Measurements from ENCODE around the gene SNRNP48. TPM values are rescaled to one million over a fixed set of nuclear protein-coding genes. Genes with fewer than 3 reads are reported as not detected.

Gene SNRNP48
- total RNA-seq, 1 donor from 2014 or later, result 18.0 TPM

DNA sequence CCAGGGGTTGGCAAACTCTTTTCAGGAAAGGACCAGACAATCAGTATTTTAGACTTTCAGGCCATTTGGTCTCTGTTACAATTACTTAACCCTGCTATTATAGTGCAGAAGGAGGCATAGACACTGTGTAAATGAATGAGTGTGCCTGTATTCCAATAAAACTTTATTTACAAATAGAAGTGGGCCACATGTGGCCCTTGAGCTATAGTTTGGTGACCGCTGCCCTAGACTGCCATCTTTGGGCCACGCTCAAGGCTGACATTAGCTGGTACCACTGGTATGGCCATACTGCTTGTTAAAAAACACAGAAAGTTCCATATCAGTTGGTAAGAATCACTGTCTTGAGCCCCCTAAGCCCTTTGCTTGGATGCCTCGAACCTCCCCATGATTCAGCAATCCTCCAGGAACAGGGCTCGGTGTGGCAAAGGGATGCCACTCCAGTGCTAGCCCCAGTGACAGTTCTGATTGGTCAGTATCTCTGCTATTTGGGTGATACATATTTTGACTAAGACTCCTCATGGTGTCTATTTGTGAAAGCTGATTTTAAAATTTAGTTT, 23.3 kb upstream of the SNRNP48 start:
- Mint-ChIP-seq H3K27me3 (ENCODE audit: insufficient read depth) (peaks cover 25% of the 10 kb centered on the region), H3K36me3 (ENCODE audit: low read depth) (no peaks in the 10 kb centered on the region), H3K9me3 (no peaks in the 10 kb centered on the region), H3K4me1 (ENCODE audit: low read depth) (no peaks in the 10 kb centered on the region), H3K27ac (no peak overlapping the region), H3K4me3 (no peak overlapping the region)
- DNase-seq (ENCODE audit: low spot score), result no peak
- intact Hi-C loops (cut with micrococcal nuclease), result no loop called here

DNA sequence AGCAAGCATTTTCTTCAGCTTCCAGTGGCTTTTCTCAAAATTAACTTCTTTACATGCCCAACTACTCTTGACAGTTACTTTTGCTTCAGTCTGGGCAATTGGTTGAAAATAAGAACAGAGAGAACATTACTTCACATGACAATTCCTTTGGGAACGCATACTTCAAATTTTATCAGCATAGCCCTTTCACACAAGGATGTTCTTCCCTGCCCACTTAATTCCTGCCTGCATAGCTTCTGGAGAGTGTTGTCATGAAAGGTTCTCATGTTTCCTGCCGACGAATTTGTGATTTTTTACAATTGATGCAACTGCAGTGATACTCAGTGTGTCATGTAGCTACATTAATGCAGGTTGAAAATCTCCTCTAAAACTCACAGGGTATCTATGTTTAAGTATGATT, 22.0 kb upstream of the SNRNP48 start:
- Mint-ChIP-seq H3K9me3 (no peaks in the 10 kb centered on the region), H3K36me3 (ENCODE audit: low read depth) (no peaks in the 10 kb centered on the region), H3K27ac (no peak overlapping the region), H3K4me3 (no peak overlapping the region), H3K4me1 (ENCODE audit: low read depth) (no peaks in the 10 kb centered on the region), H3K27me3 (ENCODE audit: insufficient read depth) (peaks cover 20% of the 10 kb centered on the region)
- no peak for DNase-seq (ENCODE audit: low spot score)
- intact Hi-C loops (cut with micrococcal nuclease), result no loop called here

DNA sequence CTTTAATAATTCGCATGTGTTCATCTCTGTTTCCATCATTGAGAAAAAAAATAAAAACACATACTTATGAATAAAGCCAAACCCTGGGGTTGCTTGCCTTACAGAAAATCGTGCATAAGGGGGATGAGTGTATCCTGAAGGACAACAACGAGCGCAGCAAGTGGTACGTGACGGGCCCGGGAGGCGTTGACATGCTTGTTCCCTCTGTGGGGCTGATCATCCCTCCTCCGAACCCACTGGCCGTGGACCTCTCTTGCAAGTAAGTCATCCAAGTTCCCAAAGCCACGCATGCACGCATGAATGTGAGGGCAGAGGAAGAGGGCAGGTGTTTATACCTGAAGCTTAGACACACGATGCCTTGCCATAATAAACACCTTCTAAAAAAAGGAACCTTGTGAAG, 20.9 kb upstream of the SNRNP48 start:
- H3K4me1 Mint-ChIP-seq (ENCODE audit: low read depth), result no peaks in the 10 kb centered on the region
- H3K4me3 Mint-ChIP-seq, result no peak overlapping the region
- H3K27ac Mint-ChIP-seq, result no peak overlapping the region
- intact Hi-C loops (cut with micrococcal nuclease), result no loop called here
- H3K36me3 Mint-ChIP-seq (ENCODE audit: low read depth), result no peaks in the 10 kb centered on the region
- H3K27me3 Mint-ChIP-seq (ENCODE audit: insufficient read depth), result peaks cover 17% of the 10 kb centered on the region
- DNase-seq (ENCODE audit: low spot score), result no peak
- H3K9me3 Mint-ChIP-seq, result no peaks in the 10 kb centered on the region

DNA sequence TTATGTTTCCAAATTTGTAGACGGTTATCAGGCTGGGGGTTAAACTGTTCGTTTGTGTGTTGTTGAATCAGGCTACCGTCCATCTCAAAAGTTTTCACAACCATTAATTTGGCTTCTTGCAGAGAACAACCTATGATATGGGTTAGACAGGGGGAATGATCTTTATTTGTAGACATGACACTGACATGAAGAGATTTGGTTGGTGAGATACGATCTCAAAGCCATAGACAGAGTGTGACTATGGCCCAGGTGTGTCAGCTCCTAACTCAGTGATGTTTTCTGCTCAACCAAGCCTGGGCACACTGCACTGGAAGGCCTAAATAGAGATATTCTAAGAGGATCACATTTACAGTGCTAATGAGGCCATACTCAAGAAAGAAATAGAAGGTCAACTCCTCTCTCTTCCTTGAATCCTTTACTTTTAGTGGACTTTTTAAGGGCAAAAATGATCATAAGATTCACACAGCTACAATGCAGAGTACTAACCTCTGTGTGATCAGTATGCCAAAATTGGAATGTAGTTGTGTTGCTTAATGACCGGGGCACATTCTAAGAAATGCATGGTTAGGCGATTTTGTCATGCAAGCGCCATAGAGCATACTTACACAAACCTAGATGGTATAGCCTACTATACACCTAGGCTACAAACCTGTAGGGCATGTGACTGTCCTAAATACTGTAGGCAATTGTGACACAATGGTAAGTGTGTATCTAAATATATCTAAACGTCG, 17.6 kb upstream of the SNRNP48 start:
- Mint-ChIP-seq H3K9me3 (no peaks in the 10 kb centered on the region), H3K27me3 (ENCODE audit: insufficient read depth) (peaks cover 18% of the 10 kb centered on the region), H3K4me1 (ENCODE audit: low read depth) (no peaks in the 10 kb centered on the region), H3K4me3 (no peak overlapping the region), H3K27ac (no peak overlapping the region), H3K36me3 (ENCODE audit: low read depth) (no peaks in the 10 kb centered on the region)
- DNase-seq (ENCODE audit: low spot score), result no peak
- intact Hi-C loops (cut with micrococcal nuclease), result no loop called here

DNA sequence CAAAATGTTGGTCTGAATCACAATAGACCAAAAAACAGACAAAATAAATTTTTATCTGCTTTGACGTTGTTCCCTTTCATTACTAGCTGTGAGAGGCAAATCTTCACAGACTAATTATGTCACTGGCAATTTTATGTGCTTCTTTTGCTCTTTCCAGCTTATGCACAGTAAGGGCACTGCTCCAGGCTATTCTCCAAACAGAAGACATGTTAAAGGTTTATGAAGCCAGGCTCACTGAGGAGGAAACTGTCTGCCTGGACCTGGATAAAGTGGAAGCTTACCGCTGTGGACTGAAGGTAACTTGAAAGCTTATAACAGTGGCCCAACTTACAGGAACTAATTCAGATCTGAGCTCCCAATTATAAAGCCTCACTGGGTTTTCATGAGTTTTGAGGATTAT, 15.5 kb upstream of the SNRNP48 start:
- Mint-ChIP-seq H3K27ac (no peak overlapping the region), H3K9me3 (no peaks in the 10 kb centered on the region), H3K36me3 (ENCODE audit: low read depth) (no peaks in the 10 kb centered on the region), H3K27me3 (ENCODE audit: insufficient read depth) (peaks cover 26% of the 10 kb centered on the region), H3K4me3 (no peak overlapping the region), H3K4me1 (ENCODE audit: low read depth) (no peaks in the 10 kb centered on the region)
- no peak for DNase-seq (ENCODE audit: low spot score)
- intact Hi-C loops (cut with micrococcal nuclease), result no loop called here

DNA sequence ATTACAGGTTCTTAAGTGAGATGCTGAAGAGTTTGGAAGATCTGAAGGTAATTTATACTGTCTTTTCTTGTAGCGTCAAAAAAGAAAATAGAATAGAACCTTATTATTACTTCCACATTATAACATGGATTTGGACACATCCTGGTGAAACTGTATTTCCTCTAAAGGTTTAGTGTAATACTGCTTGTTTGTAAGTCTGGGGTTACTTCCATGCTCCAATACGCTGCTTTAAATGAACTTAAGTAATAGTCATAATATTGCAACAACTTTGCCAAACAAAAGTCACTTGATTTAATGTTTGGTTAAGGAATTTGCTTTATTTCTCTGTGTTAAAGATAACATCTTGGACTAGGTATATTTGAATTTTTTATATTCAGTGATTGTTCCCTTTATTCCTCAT, 11.5 kb upstream of the SNRNP48 start:
- no peaks in the 10 kb centered on the region for H3K4me1 Mint-ChIP-seq (ENCODE audit: low read depth)
- DNase-seq (ENCODE audit: low spot score), result no peak
- intact Hi-C loops (cut with micrococcal nuclease), result no loop called here
- H3K36me3 Mint-ChIP-seq (ENCODE audit: low read depth), result no peaks in the 10 kb centered on the region
- no peak overlapping the region for H3K27ac Mint-ChIP-seq
- H3K9me3 Mint-ChIP-seq, result no peaks in the 10 kb centered on the region
- H3K27me3 Mint-ChIP-seq (ENCODE audit: insufficient read depth), result peaks cover 16% of the 10 kb centered on the region
- no peak overlapping the region for H3K4me3 Mint-ChIP-seq

DNA sequence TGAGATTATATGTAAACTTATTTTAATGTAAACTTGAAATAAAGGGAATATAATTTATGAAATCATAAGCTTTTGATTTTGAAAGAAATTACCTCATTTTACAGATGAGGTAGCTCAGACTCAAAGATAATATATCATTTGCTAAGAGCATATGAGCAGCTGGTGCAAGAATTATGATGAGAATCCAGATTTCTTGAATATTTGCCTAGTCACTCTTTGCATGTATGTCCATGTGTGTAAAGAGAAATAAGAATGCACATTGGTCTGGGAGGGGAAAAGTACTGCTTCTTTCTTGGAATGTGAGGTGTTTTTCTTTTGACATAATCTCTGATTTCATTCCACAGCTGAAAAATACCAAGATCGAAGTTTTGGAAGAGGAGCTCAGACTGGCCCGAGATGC, 11.1 kb upstream of the SNRNP48 start:
- Mint-ChIP-seq H3K4me3 (no peak overlapping the region), H3K9me3 (no peaks in the 10 kb centered on the region), H3K4me1 (ENCODE audit: low read depth) (no peaks in the 10 kb centered on the region), H3K27ac (no peak overlapping the region), H3K27me3 (ENCODE audit: insufficient read depth) (peaks cover 14% of the 10 kb centered on the region), H3K36me3 (ENCODE audit: low read depth) (no peaks in the 10 kb centered on the region)
- DNase-seq (ENCODE audit: low spot score), result no peak
- intact Hi-C loops (cut with micrococcal nuclease), result no loop called here

DNA sequence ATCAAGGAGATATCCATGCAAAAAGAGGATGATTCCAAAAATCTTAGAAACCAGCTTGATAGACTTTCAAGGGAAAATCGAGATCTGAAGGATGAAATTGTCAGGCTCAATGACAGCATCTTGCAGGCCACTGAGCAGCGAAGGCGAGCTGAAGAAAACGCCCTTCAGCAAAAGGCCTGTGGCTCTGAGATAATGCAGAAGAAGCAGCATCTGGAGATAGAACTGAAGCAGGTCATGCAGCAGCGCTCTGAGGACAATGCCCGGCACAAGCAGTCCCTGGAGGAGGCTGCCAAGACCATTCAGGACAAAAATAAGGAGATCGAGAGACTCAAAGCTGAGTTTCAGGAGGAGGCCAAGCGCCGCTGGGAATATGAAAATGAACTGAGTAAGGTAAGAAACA, 10.1 kb upstream of the SNRNP48 start:
- Mint-ChIP-seq H3K4me3 (no peak overlapping the region), H3K27ac (no peak overlapping the region), H3K27me3 (ENCODE audit: insufficient read depth) (peaks cover 14% of the 10 kb centered on the region), H3K9me3 (no peaks in the 10 kb centered on the region), H3K36me3 (ENCODE audit: low read depth) (no peaks in the 10 kb centered on the region), H3K4me1 (ENCODE audit: low read depth) (no peaks in the 10 kb centered on the region)
- no peak for DNase-seq (ENCODE audit: low spot score)
- intact Hi-C loops (cut with micrococcal nuclease), result no loop called here

DNA sequence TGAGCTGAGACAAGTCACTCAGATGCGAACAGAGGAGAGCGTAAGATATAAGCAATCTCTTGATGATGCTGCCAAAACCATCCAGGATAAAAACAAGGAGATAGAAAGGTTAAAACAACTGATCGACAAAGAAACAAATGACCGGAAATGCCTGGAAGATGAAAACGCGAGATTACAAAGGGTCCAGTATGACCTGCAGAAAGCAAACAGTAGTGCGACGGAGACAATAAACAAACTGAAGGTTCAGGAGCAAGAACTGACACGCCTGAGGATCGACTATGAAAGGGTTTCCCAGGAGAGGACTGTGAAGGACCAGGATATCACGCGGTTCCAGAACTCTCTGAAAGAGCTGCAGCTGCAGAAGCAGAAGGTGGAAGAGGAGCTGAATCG, 9.5 kb upstream of the SNRNP48 start:
- H3K36me3 Mint-ChIP-seq (ENCODE audit: low read depth), result no peaks in the 10 kb centered on the region
- intact Hi-C loops (cut with micrococcal nuclease), result no loop called here
- no peak for DNase-seq (ENCODE audit: low spot score)
- no peak overlapping the region for H3K27ac Mint-ChIP-seq
- H3K27me3 Mint-ChIP-seq (ENCODE audit: insufficient read depth), result peaks cover 10% of the 10 kb centered on the region
- H3K4me1 Mint-ChIP-seq (ENCODE audit: low read depth), result no peaks in the 10 kb centered on the region
- H3K9me3 Mint-ChIP-seq, result no peaks in the 10 kb centered on the region
- no peak overlapping the region for H3K4me3 Mint-ChIP-seq

DNA sequence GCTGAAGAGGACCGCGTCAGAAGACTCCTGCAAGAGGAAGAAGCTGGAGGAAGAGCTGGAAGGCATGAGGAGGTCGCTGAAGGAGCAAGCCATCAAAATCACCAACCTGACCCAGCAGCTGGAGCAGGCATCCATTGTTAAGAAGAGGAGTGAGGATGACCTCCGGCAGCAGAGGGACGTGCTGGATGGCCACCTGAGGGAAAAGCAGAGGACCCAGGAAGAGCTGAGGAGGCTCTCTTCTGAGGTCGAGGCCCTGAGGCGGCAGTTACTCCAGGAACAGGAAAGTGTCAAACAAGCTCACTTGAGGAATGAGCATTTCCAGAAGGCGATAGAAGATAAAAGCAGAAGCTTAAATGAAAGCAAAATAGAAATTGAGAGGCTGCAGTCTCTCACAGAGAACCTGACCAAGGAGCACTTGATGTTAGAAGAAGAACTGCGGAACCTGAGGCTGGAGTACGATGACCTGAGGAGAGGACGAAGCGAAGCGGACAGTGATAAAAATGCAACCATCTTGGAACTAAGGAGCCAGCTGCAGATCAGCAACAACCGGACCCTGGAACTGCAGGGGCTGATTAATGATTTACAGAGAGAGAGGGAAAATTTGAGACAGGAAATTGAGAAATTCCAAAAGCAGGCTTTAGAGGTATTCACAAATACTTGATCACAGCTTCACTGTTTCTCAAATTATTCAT, 8.9 kb upstream of the SNRNP48 start:
- Mint-ChIP-seq H3K27ac (no peak overlapping the region), H3K36me3 (ENCODE audit: low read depth) (no peaks in the 10 kb centered on the region), H3K27me3 (ENCODE audit: insufficient read depth) (peaks cover 10% of the 10 kb centered on the region), H3K4me1 (ENCODE audit: low read depth) (no peaks in the 10 kb centered on the region), H3K4me3 (no peak overlapping the region), H3K9me3 (no peaks in the 10 kb centered on the region)
- intact Hi-C loops (cut with micrococcal nuclease), result no loop called here
- DNase-seq (ENCODE audit: low spot score), result no peak

DNA sequence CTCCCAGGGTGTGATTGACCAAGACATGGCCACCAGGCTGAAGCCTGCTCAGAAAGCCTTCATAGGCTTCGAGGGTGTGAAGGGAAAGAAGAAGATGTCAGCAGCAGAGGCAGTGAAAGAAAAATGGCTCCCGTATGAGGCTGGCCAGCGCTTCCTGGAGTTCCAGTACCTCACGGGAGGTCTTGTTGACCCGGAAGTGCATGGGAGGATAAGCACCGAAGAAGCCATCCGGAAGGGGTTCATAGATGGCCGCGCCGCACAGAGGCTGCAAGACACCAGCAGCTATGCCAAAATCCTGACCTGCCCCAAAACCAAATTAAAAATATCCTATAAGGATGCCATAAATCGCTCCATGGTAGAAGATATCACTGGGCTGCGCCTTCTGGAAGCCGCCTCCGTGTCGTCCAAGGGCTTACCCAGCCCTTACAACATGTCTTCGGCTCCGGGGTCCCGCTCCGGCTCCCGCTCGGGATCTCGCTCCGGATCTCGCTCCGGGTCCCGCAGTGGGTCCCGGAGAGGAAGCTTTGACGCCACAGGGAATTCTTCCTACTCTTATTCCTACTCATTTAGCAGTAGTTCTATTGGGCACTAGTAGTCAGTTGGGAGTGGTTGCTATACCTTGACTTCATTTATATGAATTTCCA, 4.6 kb upstream of the SNRNP48 start:
- no peak overlapping the region for H3K27ac Mint-ChIP-seq
- intact Hi-C loops (cut with micrococcal nuclease), result no loop called here
- H3K4me1 Mint-ChIP-seq (ENCODE audit: low read depth), result peaks cover 12% of the 10 kb centered on the region
- no peaks in the 10 kb centered on the region for H3K9me3 Mint-ChIP-seq
- H3K4me3 Mint-ChIP-seq, result no peak overlapping the region
- H3K36me3 Mint-ChIP-seq (ENCODE audit: low read depth), result peaks cover 2% of the 10 kb centered on the region
- peaks cover 3% of the 10 kb centered on the region for H3K27me3 Mint-ChIP-seq (ENCODE audit: insufficient read depth)
- DNase-seq (ENCODE audit: low spot score), result no peak

DNA sequence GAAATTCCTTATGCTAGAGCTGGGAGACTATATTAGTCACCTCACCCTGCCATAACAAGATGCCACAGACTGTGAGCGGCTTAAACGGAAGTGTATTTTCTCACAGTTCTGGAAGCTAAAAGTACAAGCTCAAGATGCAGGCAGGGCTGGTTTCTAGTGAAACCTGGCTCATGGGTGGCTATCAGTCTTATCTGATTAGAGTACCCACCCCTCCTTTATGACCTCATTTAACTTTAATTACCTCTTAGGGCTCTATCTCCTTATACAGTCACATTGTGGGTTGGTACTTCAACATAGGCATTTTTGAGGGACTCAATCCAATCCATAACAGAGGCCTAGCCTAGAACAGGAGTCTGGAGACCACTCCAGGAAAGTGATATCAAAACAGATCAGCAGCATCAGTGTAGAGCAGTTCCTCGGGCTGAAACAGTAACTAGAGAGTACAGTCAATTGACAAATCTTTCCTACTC, 2.3 kb upstream of the SNRNP48 start:
- H3K4me3 Mint-ChIP-seq, result no peak overlapping the region
- H3K27ac Mint-ChIP-seq, result no peak overlapping the region
- no peaks in the 10 kb centered on the region for H3K9me3 Mint-ChIP-seq
- intact Hi-C loops (cut with micrococcal nuclease), result no loop called here
- H3K27me3 Mint-ChIP-seq (ENCODE audit: insufficient read depth), result peaks cover 3% of the 10 kb centered on the region
- H3K36me3 Mint-ChIP-seq (ENCODE audit: low read depth), result peaks cover 8% of the 10 kb centered on the region
- DNase-seq (ENCODE audit: low spot score), result no peak
- H3K4me1 Mint-ChIP-seq (ENCODE audit: low read depth), result peaks cover 33% of the 10 kb centered on the region

DNA sequence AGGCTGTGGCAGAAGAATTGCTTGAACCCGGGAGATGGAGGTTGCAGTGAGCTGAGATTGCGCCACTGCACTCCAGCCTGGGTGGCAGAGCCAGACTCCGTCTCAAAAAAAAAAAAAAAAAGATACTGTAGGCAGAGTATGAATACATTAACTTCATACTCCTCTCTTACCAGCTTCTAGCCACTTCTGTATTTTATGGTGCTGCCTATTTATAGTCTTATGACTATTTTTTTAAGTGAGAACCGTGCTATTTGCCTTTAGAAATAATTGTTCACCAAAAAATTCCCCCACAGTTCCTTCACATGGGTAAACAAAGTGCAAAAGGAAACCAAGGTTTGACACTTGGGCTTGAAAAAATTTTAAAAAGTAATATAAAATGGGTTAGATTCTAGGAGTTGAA, 1.5 kb upstream of the SNRNP48 start:
- no peaks in the 10 kb centered on the region for H3K9me3 Mint-ChIP-seq
- H3K27ac Mint-ChIP-seq, result no peak overlapping the region
- peaks cover 40% of the 10 kb centered on the region for H3K4me1 Mint-ChIP-seq (ENCODE audit: low read depth)
- intact Hi-C loops (cut with micrococcal nuclease), result no loop called here
- H3K36me3 Mint-ChIP-seq (ENCODE audit: low read depth), result peaks cover 13% of the 10 kb centered on the region
- peaks cover 3% of the 10 kb centered on the region for H3K27me3 Mint-ChIP-seq (ENCODE audit: insufficient read depth)
- no peak overlapping the region for H3K4me3 Mint-ChIP-seq
- no peak for DNase-seq (ENCODE audit: low spot score)
